Endometrium (tissue), 2 donors: ENCODE measurements around the gene GTF3C2.
"Not testable (repeated sequence)": the region's sequence is repeated elsewhere in the genome, so short reads cannot be mapped to it uniquely, and the experiment has no call there.

Experiments
- FAIRE-seq: peaks from 2 replicates; lab custom pipeline; 2012; peaks lifted over from hg19 to GRCh38; lab: Jason Lieb, UNC
- donor health status: control.
- donor health status: control.

The GTF3C2 gene

DNA sequence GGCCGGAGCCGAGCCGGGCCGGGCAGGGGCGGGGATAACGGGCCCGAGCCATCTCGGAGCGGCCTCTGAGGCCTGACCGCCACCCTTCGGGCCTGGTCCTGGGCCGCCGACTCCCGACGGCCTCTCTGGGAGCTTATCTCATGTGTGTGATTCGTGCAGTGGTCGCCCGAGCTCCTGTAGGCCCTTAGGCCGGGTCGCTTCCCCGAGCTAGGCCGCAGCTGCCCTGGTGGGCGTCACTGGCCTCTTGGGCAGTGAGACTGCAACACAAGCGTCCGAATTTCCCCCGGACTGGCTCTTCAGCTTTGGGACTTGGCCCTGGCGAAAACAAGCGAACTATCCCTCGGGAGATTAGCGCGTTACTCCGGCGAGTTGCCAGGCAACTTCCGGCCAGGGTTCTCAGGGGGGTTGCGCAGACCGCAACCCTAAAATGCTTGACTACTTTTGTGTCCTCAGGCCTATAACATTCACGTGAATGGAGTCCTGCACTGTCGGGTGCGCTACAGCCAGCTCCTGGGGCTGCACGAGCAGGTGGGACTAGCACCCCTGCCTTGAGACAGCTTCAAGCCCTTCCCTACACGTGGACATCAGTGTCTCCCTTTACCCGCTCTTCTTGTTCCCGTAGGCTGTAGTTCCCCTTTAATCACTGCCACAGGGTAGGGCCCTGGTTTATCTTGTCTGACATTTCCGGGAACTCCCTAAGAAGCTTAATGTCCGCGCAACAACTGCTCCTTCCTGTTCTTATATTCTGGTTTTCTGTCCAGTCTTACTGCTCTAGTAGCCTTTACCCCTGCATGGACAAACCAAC is 14.5 kb upstream of the GTF3C2 start:
- FAIRE-seq, result no peak

GRCh38 chr2:27370026-27370815 is 13.7 kb upstream of the GTF3C2 start, which contains the start of the genes EIF2B4 and SNX17:
Gene EIF2B4, minus strand, starts transcription at chr2:27370338. Its CDS starts 24 bp downstream, at chr2:27370314.
Gene SNX17, plus strand, starts transcription at chr2:27370616. Its CDS starts 128 bp downstream, at chr2:27370744.
- peak; percentile 91 for FAIRE-seq

- no peak for FAIRE-seq
Measured at GRCh38 chr2:27369471-27370025, 13.0 kb upstream of the GTF3C2 start.

GRCh38 chr2:27363933-27364332 is 7.4 kb upstream of the GTF3C2 start:
- no peak for FAIRE-seq

DNA sequence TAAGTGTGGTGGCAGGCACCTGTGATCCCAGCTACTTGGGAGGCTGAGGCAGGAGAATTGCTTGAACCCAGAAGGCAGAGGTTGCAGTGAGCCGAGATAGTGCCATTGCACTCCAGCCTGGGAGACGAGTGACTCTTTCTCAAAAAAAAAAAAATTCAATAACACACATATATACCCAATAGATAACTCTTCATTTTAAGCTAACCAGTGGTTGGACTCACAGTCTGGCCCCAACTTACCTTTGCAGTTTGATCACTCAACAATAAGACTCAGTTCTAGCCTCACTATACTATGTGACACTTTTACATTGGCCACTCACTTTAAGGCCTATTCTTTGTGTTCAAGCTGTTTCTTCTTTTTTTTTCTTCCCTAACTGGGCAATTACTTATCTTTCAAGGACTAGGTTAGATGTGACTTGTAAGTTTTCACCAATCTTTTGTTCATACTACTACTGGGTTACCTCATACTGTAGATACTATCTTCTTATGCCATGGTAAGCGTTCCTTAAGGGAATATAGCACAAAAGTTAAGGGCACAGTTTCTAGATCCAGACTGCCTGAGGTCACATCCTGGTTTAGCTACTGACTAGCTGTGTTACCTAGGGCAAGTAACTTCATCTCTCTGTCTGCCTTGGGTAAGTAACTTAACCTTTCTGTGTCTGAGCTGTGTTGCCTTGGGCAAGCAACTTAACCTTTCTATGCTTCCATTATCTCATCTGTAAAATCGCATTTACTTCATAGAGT is 6.3 kb upstream of the GTF3C2 start:
- FAIRE-seq, result no peak

GRCh38 chr2:27356056-27356381 is 545 bp downstream of the GTF3C2 start:
- FAIRE-seq, result no peak

DNA sequence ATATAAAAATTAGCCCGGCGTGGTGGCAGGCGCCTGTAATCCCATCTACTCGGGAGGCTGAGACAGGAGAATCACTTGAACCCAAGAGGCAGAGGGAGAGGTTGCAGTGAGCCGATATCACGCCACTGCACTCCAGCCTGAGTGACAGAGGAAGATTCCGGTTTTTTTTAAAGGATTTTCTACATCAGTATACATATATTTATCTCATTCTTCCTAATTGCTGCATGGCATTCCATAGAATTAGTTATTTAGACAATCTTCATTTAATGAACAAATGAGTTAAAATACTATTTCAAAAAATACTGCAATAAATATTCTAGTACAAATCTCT is 2.0 kb downstream of the GTF3C2 start:
- FAIRE-seq, result no peak

GRCh38 chr2:27353762-27354596 is 2.6 kb downstream of the GTF3C2 start:
- no peak for FAIRE-seq

GRCh38 chr2:27353386-27353761 is 3.2 kb downstream of the GTF3C2 start:
- not testable (repeated sequence) for FAIRE-seq

DNA sequence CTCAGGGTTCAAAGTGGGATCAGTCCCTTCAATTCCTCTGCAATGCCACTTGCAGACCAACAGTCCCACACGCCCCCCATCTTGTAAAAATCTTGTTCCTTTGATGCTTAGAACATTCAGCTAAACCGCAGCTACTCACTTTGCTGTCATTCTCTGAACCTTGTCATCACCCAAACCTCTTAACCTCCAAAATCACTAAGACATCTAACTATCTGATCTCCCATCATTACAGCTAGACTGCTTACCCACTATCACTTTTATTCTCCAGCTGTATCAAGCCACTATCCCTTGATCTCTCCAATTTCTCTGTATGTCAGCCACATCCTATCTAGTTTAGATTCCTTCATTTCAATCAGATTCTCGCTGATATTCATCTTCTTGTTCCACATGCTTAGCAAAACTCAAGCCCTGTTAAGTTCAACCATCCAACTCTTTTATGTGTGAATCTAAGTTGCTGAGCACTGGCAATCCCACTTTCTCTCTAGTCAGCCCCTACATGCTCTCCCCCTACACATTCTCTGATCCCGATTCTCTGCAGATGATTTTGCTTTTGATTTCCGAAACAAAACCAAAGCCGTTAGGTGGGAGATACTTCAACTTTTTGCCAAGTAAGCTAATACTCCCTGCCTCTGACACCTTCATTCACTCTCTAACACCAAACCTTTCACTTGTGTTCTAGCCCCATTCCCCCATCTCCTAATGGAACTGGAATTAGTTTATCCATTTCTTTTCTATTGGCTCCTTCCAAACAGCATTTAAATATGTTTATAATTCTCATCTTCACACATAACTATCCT is 4.6 kb downstream of the GTF3C2 start:
- FAIRE-seq, result no peak

GRCh38 chr2:27350106-27350693 is 6.4 kb downstream of the GTF3C2 start:
- no peak for FAIRE-seq

DNA sequence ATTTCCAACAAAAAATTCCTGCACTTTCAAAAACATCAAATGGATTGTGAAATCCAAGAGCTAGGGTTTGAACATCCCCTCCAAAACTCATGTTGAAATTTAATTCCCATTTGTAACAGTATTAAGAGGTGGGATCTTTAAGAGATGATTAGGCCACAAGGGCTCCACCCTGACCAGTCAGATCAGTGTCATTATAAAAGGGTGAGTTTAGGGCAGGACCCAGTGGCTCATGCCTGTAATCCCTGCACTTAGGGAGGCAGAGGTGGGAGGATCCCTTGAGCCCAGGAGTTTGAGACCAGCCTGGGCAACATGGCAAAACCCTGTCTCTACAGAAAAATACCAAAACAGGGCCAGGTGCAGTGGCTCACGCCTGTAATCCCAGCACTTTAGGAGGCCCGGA is 8.9 kb downstream of the GTF3C2 start:
- FAIRE-seq, result no peak

DNA sequence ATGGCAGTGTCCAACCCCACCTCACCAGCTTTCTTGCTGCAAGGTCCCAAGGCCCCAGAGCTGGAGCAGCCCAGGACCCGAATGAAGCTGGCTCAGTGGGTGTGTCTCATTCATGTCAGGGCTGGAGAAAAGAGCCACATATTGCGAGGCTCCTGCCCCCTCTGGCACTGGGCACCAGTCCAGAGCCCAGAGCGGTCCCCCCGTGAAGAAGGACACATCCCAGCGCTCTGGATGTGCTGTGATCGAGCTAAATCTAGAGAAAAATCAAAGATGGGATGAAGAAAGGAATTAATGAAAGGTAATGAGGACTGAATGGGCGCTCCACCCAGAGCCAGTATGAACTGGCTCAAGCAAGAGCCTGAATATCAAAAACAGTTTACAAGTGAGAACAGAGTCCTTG is 20.4 kb downstream of the GTF3C2 start:
- no peak for FAIRE-seq

GRCh38 chr2:27335311-27335710 is 21.3 kb downstream of the GTF3C2 start:
- no peak for FAIRE-seq

GRCh38 chr2:27324720-27325119 is 31.8 kb downstream of the GTF3C2 start:
- FAIRE-seq, result no peak

GRCh38 chr2:27323596-27324285 is 32.8 kb downstream of the GTF3C2 start:
- FAIRE-seq, result no peak

- no peak for FAIRE-seq
Measured at GRCh38 chr2:27322766-27323595, 33.6 kb downstream of the GTF3C2 start, which contains the start of gene MPV17. Gene MPV17, minus strand, starts transcription at chr2:27323097. Its CDS starts 580 bp downstream, at chr2:27322517.

DNA sequence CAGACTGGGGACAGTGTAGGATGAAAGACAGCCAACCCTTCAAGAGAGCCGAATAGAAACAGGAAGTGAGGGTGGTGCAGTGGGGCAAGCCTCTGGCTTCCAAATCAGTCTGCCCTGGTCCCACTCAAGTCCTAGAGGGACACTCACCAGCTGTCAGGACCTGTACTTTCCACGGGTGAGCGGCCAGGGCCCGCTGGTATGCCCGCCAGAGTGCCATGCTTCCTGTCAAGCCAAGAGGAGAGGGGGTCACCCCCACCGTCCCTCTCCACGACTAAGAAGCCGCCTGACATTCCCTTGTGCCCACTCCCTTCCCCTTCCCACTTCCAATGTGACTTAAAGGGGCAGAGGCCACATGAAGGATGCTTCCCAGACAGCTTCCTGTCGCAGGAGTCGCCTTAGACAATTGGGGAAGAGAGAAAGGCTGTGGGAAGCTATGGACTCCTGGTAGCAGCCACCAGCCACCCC is 34.2 kb downstream of the GTF3C2 start:
- FAIRE-seq, result no peak
